Measurements from ENCODE around the gene OR52W1.
"Not testable (repeated sequence)": the region's sequence is repeated elsewhere in the genome, so short reads cannot be mapped to it uniquely, and the experiment has no call there.

OR52W1 gene

DNA sequence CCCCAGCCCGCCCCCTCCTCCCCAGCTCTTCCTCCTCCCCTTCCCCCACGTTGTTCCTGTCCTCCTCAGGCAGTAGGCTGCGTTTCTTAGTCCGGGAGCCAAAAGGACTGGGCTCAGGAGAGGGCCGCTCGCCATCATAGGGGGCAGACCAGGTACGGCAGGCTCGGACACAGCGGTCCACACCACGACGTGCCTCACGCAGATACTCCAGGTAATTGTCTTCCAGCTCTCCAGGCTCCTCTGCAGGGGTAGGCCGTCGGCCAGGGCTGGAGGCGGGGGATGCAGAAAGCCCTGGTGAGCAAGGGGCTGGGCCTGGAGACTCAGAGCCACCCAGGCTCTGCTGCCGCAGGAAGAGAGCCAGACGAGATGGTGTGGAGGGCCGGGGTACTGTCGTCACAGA, 18.7 kb downstream of the OR52W1 start:
- DNase-seq (ENCODE audit: low read depth), result no peak

DNA sequence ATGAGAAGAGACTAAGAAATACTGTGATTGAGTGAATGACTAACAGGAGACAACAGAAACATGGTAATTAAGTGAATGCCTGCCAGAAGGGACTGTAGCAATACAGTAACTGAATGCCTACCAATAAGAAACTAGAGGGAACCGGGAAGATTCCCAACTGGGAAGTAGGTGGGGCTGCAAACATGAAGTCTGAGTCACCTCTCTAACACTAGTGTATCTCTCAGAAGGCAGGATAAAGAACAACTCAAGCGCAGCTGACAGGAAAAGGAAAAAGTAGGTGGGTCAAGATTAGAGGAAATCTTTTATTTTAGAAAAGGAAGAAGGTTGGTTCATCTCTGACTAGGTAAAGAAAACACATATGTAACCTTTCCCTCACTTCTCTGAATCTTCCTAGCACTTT, 20.3 kb downstream of the OR52W1 start:
- no peak for DNase-seq (ENCODE audit: low read depth)

DNA sequence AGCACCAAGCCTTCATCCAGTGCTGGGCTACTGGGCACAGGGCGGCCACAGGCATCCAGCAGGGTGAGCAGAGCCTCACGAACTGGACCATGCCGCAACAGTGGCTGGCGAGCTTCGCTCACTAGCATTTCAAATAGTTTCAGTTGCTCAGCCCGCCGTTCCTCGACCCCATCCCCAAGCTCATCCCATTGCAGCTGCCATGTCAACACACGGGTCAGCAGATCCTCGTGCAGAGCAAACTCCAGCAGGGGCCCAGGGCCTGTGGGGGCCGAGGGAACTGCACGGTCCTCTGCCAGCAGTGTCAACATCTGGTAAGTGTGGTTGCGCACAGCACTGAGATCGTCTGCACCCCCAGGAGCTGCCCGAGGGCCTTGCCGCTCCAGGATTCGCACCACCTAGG, 24.8 kb downstream of the OR52W1 start:
- DNase-seq (ENCODE audit: low read depth), result no peak

DNA sequence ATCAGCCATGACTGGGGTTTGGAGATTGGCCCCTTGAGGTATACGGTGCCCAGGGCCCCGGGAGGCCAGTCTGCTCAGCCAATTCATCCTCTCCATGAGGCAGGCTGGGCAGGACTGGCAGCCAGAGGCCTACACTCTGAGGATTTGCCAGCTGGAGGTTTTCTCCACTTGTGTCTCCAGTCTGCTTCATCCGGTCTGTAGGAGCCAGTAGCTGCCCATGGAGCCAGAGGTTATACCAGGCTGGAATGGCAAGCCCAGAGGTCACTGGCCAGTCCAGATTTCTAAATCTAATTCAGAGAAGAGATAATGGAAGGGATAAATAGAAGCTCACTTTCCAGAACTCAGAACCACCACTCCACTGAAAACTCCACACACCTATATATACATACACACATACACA, 25.4 kb downstream of the OR52W1 start:
- no peak for DNase-seq (ENCODE audit: low read depth)

DNA sequence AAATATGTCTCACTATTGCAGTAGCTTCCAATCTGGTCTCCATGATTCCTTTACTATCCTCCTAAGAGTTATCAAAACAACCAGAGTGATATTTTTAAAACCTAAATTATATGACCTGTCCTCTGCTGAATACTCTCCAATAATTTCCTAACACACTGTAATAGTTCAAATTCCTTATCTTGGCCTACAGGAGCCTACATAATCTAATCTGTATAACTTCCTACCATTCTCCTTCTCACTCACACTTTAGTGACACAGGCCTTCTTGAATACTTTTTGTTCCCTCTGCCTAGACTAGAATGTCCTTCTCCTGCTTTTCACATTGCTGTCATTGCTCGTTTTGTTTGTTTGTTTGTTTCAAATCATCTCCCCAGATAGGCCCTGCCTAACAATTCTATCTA, 26.0 kb downstream of the OR52W1 start:
- no peak for DNase-seq (ENCODE audit: low read depth)

DNA sequence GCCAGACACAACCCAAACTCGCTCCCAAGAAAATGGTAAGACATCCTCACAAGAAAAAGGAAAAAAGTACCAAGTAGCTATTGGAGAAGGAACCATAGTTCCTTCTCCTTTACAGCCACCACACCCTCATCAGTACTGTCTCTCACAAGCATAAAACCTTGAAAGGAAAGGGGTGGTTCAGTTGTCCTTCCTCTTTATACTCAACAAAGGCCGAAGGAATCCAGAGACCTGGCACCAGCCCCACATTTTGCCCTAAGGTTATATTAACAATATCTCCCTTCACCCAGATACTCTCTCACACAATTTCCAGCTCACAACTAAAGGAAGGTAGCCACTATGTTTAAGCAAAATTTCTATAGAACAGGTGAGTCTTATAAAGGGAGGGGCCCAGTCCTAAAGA, 26.9 kb downstream of the OR52W1 start:
- DNase-seq (ENCODE audit: low read depth), result no peak

DNA sequence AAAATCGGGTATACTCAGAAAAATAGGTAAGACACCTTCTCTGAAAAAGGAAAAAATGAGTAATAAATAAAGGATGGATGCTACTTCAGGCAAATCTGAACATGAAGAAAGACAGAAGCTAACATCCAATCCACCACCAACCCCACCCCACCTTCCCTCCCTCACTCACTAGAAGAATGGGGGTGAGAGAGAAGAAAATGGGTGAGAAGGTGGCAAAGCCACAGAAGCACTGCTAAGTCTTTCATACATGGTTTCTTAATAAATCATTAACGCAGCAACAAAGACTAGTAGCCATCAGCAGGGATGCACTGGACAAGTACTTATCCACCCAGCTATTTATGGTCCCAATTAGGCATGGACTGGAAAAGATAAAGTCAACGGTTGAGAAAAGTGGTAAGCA, 29.5 kb downstream of the OR52W1 start:
- DNase-seq (ENCODE audit: low read depth), result no peak

DNA sequence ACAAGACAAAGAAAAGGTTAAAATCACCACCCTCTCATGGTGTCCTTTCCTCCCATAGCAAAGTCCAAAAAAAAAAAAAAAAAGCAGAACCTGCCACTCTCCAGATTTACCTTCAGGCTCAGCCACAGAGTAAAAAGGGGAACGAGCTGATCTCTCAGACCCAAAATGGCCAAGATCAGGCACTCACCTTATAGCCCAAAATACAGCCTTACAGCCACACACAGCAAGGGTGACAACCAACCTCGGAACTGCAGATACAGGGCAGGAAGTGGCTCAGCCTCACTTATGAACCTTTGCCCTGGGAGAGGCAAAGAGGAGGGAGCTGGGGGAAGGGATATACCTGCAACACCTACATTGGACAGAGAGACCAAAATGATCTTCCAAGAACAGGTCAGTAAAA, 30.9 kb downstream of the OR52W1 start:
- DNase-seq (ENCODE audit: low read depth), result no peak

DNA sequence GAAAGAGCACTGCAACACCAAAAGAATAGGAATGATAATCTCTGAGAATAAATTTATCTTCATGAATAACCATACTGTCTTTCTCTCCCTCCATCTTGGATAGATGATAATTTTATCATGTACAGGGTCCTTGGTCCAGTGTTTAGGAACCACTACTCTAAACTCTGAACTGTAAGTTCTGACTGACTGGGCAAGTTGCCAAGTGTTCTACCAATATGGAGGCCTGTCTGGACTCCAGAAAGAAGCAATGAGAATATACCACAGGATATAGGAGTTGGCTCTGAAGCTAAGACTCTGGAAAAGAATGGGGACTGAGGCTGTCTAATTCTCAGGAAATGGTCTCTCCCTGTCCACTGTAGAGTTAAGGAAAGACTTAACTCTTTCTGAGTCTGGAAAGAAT, 33.9 kb downstream of the OR52W1 start:
- DNase-seq (ENCODE audit: low read depth), result no peak

DNA sequence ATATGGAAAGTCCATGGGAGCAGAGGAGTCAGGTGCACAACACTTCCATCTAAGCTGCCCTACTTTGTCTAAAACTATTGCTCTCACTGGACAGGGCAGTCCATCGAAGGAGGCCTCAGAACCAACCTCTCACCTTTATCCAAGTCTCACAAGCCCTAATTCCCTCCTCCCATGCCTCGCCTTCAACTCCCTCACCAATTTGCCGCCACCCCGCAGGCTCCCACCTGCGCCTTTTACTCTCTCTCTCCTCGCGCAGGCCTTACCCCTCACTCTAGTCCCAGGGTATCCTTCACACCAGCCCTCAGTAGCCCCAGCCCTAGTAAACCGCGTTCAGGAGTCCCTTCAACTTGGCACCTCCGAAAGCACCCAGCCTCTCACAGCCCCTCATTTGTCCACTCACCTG, 35.0 kb downstream of the OR52W1 start:
- no peak for DNase-seq (ENCODE audit: low read depth)

DNA sequence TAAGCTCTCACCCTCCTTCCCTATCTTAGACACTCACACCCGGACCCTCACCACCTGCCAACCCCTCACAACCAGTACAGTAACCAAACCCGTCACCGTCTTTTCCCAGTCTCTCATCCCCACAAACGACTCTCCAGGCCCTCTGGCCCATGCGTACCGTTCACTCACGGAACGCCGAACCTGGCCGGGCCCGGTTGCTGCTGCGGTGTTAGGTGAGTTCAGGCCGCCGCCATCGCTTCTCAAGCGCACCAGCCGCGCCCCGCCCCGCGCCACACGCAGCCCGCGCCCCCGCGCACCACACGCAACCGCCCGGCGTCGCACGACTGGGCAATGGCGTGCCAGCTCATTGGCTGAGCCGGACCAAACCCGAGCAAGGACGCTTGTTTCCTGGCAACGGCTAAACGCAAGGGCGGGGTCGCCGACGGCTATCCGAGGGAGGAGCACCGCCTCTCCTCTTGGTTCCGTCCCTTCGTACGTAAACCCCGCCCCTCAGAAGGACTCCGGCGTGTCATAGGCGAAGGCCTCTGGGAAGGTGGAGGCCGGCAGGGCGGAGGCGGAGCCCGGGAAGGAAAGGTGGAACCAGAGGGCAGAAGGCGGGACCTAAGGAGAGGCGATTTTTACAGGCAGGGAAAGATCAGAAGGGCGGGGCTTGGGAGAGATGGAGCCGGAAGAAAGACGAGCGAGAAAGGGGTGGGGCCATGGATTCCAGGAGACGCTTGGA, 35.5 kb downstream of the OR52W1 start, which contains the start of gene FHIP1B:
TSS of gene FHIP1B (minus strand) at position 250 of the 721 bp plus-strand sequence. CDS start 10,120 bp downstream, outside the sequence.
- DNase-seq (ENCODE audit: low read depth), result peak; percentile 93

DNA sequence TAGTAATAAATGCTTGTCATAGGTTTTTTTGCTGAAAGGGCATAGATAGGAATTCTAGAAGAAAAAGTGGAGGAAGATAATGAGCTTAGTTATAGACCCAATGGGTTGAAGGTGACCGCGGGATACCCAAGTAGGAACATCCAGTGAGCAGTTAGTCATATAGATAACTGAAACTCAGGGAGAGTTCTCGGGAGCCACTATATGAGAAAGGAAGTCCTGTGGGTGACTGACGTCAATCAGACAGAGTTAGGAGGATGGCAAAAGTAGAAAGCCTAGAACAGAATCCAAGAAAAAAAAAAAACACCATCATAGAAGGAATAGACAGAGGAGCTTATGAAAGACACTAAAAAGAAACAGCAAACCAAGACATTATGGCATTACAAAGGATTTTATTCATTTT, 38.2 kb downstream of the OR52W1 start:
- no peak for DNase-seq (ENCODE audit: low read depth)

DNA sequence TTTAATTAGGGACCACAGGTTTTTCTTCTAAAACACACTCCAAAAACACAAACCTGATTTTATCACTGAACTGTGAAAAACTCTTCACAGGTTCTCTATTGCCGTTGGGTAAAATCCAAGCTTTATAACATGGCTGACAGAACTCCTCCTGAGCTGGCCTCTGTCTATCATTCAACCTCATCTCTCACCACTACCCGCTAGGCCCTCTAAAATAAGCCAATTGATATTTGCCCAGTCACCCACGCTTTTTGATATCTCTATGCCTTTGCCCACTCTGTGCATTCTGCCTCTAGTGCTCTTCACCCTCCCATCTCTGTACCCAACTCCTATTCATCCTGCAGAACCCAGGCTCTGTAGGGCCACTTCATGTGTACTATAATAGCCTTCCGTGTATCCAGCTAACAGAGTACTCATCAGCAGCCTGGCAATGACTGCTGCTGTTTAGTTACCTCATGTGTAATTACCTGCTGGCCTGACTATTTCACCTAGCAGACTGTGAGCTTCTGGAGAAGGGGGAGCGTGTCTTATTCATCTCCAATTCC, 38.8 kb downstream of the OR52W1 start:
- DNase-seq (ENCODE audit: low read depth), result no peak

DNA sequence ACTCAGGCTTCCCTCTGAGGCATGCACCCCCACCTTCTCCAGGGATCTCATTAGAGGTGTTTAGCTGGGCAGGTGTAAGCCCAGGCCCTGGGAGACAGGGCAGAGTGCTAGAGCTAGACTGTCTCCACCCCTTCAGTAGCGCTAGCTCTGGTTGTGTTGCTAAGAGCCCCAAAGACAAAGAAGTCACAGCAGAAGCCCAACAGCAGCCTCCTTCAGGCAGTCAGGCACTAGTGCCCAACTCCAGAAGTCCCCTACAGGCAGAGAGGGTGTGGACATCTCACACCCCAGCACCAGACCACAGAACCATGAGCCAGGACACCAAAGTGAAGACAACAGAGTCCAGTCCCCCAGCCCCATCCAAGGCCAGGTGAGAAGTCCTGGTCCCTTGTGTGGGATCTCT, 39.9 kb downstream of the OR52W1 start, which contains the start of gene CNGA4:
TSS of gene CNGA4 (plus strand) at position 188 of the 400 bp plus-strand sequence. CDS start at position 306, 118 bp downstream.
- no peak for DNase-seq (ENCODE audit: low read depth)

DNA sequence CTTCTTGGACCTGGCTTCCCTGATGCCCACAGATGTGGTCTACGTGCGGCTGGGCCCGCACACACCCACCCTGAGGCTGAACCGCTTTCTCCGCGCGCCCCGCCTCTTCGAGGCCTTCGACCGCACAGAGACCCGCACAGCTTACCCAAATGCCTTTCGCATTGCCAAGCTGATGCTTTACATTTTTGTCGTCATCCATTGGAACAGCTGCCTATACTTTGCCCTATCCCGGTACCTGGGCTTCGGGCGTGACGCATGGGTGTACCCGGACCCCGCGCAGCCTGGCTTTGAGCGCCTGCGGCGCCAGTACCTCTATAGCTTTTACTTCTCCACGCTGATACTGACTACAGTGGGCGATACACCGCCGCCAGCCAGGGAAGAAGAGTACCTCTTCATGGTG, 41.1 kb downstream of the OR52W1 start:
- DNase-seq (ENCODE audit: low read depth), result no peak

DNA sequence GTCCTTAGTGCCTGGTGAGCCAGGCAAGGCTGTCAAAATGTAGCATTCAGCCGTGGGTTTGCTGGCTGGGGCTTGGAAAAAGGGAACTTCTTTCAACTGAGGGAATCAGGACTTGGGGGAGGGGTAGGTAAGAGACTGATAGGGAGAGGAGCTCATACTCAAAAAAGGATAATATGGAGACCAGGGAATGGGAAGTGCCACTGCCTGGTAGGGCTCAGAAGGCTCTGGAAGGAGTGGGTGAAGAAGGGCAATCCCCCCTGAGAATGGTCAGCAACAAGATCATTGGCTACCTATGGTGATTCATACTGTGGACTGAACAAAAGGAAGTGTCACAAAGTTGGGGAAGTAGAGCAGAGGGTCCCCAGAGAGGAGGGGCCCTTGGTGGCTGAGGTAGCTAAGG, 41.8 kb downstream of the OR52W1 start:
- no peak for DNase-seq (ENCODE audit: low read depth)

DNA sequence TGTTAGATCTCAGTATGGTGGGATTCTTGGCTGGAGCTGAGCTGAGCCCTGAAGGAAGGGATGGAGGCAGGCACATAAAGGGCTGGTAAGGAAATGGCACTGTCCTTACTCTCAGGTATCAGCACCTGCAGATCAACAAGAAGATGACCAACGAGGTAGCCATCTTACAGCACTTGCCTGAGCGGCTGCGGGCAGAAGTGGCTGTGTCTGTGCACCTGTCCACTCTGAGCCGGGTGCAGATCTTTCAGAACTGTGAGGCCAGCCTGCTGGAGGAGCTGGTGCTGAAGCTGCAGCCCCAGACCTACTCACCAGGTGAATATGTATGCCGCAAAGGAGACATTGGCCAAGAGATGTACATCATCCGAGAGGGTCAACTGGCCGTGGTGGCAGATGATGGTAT, 42.3 kb downstream of the OR52W1 start:
- no peak for DNase-seq (ENCODE audit: low read depth)

DNA sequence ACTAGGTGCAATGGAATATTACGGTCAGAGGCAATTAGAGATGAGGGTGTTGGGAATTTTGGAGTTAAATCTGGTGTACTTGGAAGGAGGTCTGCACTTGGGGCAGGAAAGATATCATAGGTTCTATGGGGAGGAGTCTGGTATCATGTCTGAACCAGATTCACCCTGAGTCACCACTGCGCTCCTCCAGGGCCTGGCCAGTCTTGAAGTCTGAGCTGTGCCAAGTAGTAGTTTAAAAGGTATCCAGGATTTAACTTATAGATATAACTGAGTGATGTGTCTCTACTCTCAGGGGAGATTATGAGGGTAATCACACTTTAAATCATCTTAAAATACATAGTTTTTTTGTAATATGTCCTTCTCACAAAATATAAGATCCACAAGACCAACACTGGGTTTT, 46.5 kb downstream of the OR52W1 start:
- no peak for DNase-seq (ENCODE audit: low read depth)

DNA sequence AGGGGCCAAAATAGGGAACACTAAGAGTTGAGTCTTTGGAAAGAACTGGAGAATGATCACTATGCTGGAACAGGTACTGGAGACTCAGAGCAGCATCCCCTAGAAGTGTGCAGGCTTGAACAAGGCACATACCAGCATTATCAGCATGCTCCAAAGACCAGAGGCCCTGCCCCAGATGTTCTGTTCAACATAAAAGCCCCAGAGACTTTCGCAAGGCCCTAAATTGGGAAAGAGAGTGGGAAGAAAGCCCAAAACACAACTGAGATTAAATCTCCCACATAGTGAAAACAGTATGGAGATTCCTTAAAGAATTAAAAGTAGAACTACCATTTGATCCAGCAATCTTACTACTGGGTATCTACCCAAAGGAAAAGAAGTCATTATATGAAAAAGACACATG, 49.2 kb downstream of the OR52W1 start:
- no peak for DNase-seq (ENCODE audit: low read depth)

DNA sequence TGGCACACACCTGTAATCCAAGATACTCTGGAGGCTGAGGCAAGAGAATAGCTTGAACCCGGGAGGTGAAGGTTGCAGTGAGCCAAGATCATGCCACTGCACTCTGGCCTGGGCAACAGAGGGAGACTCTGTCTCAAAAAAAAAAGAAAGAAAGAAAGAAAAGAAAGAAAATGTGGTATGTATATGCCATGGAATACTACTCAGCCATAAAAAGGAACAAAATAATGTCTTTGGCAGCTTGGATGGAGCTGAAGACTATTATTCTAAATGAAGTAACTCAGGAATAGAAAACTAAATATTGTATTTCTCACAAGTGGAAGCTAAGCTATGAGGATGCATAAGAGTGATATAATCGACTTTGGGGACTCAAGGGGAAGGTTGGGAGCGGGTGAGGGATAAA, 49.9 kb downstream of the OR52W1 start:
- not testable (repeated sequence) for DNase-seq (ENCODE audit: low read depth)
